SK-N-MC (cell line): ENCODE results near the gene HS3ST3A1.

Source experiments
- EZH2 ChIP-seq: fragments of 200-600 bp; sonication (generic); IDR thresholded peaks from one replicate; pipeline ENCODE4 v1.6.1; 2017; ENCODE audit warnings: antibody characterized with exemption
- FOXP2 ChIP-seq: optimal IDR thresholded peaks from 2 replicates; pipeline ENCODE3; 2011; ENCODE audit warnings: mild to moderate bottlenecking, moderate library complexity; ENCODE audit not compliant: insufficient read depth; ENCODE audit errors: extremely low read length, control extremely low read depth

GRCh38 chr17:13563866-13564265 is 37.9 kb downstream of the HS3ST3A1 start:
- TF ChIP-seq FOXP2 (no peak), EZH2 (no peak)
